CD1c-positive myeloid dendritic cell (primary cell): Measurements from ENCODE around the gene EXD3.
A peak's percentile ranks its signal among the peaks of the same experiment; 100 is the strongest.

Source experiments
- DNase-seq: peaks from one replicate; pipeline ENCODE4 v3.0.0-alpha.2; 2016; ENCODE audit errors: extremely low spot score

EXD3 gene

GRCh38 chr9:137294681-137295237 is 128.2 kb downstream of the EXD3 start:
- peak; percentile 26 for DNase-seq

GRCh38 chr9:137294091-137294680 is 128.8 kb downstream of the EXD3 start:
- peak; percentile 38 for DNase-seq

- DNase-seq: no peak
Observed at GRCh38 chr9:137293482-137294090, 129.4 kb downstream of the EXD3 start.

- no peak for DNase-seq
Observed at GRCh38 chr9:137293094-137293481, 129.9 kb downstream of the EXD3 start.

- DNase-seq: peak; percentile 55
Observed at GRCh38 chr9:137286975-137287383, 136.0 kb downstream of the EXD3 start.

GRCh38 chr9:137281345-137282116 is 141.4 kb downstream of the EXD3 start:
- DNase-seq: no peak

GRCh38 chr9:137280474-137281344 is 142.3 kb downstream of the EXD3 start:
- DNase-seq: peak; percentile 20

- no peak for DNase-seq
Observed at GRCh38 chr9:137279741-137280473, 143.1 kb downstream of the EXD3 start.

- no peak for DNase-seq
Observed at GRCh38 chr9:137278721-137279711, 143.9 kb downstream of the EXD3 start.

- DNase-seq: peak; percentile 44
Observed at GRCh38 chr9:137278061-137278701, 144.8 kb downstream of the EXD3 start.

- DNase-seq: peak; percentile 89
Observed at GRCh38 chr9:137277329-137278041, 145.5 kb downstream of the EXD3 start, which contains the start of gene TOR4A. TOR4A (plus strand) TSS chr9:137277726; CDS start chr9:137278690, 964 bp downstream.

GRCh38 chr9:137276473-137277328 is 146.3 kb downstream of the EXD3 start:
- DNase-seq: peak; percentile 31

- peak; percentile 45 for DNase-seq
Observed at GRCh38 chr9:137275588-137276472, 147.1 kb downstream of the EXD3 start.

- no peak for DNase-seq
Observed at GRCh38 chr9:137275203-137275587, 147.8 kb downstream of the EXD3 start.

- DNase-seq: no peak
Observed at GRCh38 chr9:137273611-137274320, 149.2 kb downstream of the EXD3 start.

GRCh38 chr9:137273095-137273490 is 149.9 kb downstream of the EXD3 start:
- no peak for DNase-seq
